CD4-positive, alpha-beta T cell (primary cell): ENCODE results near the gene NYNRIN. TPM values are rescaled to one million over a fixed set of nuclear protein-coding genes. Genes with fewer than 3 reads are reported as not detected.

ENCODE experiments used
- ATAC-seq: fragments of 200-7000 bp; cut with Tn5 transposase; one replicate; pipeline ENCODE4 v1.10.0; 2022; ENCODE audit warnings: mild to moderate bottlenecking; ENCODE audit not compliant: poor library complexity
- CTCF ChIA-PET: fragments of 350-600 bp; sonication (Branson Sonifier 250); formaldehyde crosslinking; loops from one replicate; lab custom pipeline; 2021; ENCODE audit warnings: antibody characterized with exemption, inconsistent platforms; lab: Charles Lee
- POLR2A ChIA-PET: fragments of 350-600 bp; sonication (Branson Sonifier 250); formaldehyde crosslinking; loops from one replicate; lab custom pipeline; 2021; ENCODE audit warnings: antibody characterized with exemption, inconsistent platforms; lab: Charles Lee
- DNase-seq, 14 experiments: peaks; one replicate each; pipeline ENCODE4 v3.0.0-alpha.2; 2013 to 2020; ENCODE audit warnings: mixed read lengths in 2 of 14
- H3K27ac ChIP-seq, 2 donors: one replicate each; pipeline versions ENCODE4 v1.5.1 to v1.7.0; 2013; ENCODE audit warnings: low read length in 2 of 2, low read depth in 1 of 2, mild to moderate bottlenecking in 1 of 2
- H3K27me3 ChIP-seq, 2 experiments: 1 replicate in 1 of 2; 2 replicates in 1 of 2; pipeline versions ENCODE4 v1.6.1 to v1.7.0; 2013; ENCODE audit warnings: low read length in 2 of 2, control low read depth in 1 of 2, mild to moderate bottlenecking in 1 of 2, moderate library complexity in 1 of 2; ENCODE audit not compliant: insufficient read depth in 2 of 2, control insufficient read depth in 1 of 2
- H3K36me3 ChIP-seq: one replicate; pipeline ENCODE4 v1.6.1; 2013; ENCODE audit warnings: low read length, control low read depth; ENCODE audit not compliant: insufficient read depth
- H3K4me1 ChIP-seq: one replicate; pipeline ENCODE4 v1.6.1; 2013; ENCODE audit warnings: low read length, control low read depth; ENCODE audit not compliant: insufficient read depth
- H3K4me3 ChIP-seq: one replicate; pipeline ENCODE4 v1.5.1; 2013; ENCODE audit warnings: mild to moderate bottlenecking, low read length, moderate library complexity
- H3K9me3 ChIP-seq, 2 experiments: 1 replicate in 1 of 2; 2 replicates in 1 of 2; pipeline versions ENCODE4 v1.6.1 to v1.7.0; 2013; ENCODE audit warnings: low read length in 2 of 2, mild to moderate bottlenecking in 2 of 2, control low read depth in 1 of 2, moderate library complexity in 1 of 2; ENCODE audit not compliant: control insufficient read depth in 1 of 2, insufficient read depth in 1 of 2
- H3K27ac Mint-ChIP-seq: one replicate; pipeline ENCODE4 v1.8.0; 2020; ENCODE audit warnings: mixed read lengths
- H3K27me3 Mint-ChIP-seq: one replicate; pipeline ENCODE4 v1.8.0; 2021; ENCODE audit warnings: mixed read lengths
- H3K36me3 Mint-ChIP-seq: one replicate; pipeline ENCODE4 v1.8.0; 2021; ENCODE audit warnings: low read depth, mixed read lengths
- H3K4me1 Mint-ChIP-seq: one replicate; pipeline ENCODE4 v1.8.0; 2021; ENCODE audit warnings: low read depth, mixed read lengths
- H3K4me3 Mint-ChIP-seq: one replicate; pipeline ENCODE4 v1.8.0; 2020; ENCODE audit warnings: mild to moderate bottlenecking, mixed read lengths
- H3K9me3 Mint-ChIP-seq: one replicate; pipeline ENCODE4 v1.8.0; 2020; ENCODE audit warnings: mixed read lengths
- intact Hi-C, 2 experiments: fragments of 100-400 bp; cut with DNase I in 1 of 2; cut with micrococcal nuclease in 1 of 2; formaldehyde crosslinking; loops; one replicate each; pipeline versions ENCODE4 v1.15.1 to v1.9.0; 2023 to 2025; cut with DNase I, micrococcal nuclease
- total RNA-seq, 174 experiments: library from RNA in 2 of 174; stranded (reverse) in 2 of 174; gene quantifications; one replicate each; pipeline ENCODE4 v1.2.3 and lab custom pipeline; 2021 to 2026
- TF ChIP-seq, protein P1 (sequence below): fragments of 200-600 bp; IDR thresholded peaks from one replicate; pipeline ENCODE4 v1.8.0; 2022; ENCODE audit warnings: antibody characterized with exemption, mild to moderate bottlenecking

NYNRIN gene
- total RNA-seq, 2 experiments from 2014 or later = 0.08 to 0.25 TPM

DNA sequence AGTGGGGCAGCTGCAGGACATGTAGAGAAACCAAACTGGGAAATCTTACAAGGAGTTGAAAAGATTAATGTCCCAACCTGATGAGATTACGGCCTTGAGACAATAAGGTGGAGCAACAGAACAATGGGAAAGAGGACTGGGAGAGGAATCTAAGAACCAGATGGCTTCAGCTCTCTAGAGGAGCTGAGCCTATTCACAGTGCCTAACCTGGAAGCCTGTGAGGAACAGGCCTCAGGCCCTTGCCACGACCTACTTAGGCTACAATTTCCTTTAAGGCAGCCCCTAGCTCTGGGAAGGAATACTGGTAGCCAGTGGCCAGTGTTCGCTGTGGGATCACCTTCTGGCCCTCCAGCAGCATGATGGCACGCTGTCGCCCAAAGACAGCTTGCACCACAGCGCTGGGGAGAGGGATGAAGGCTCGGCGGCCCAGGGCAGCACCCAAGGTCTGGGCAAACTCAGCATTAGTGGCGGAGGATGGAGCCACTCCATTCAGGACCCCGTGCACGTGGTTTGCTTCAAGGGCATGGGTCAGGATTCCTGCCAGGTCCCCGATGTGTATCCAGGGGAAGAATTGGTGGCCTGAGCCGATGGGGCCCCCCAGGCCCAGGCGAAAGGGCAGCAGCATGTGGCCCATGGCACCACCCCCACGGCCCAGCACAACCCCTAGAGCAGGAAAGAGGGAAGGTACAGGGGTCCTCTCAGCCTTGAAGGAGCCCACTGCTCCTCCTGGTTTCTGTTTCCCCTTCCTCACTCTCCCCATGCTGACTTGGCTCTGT, 41.2 kb downstream of the NYNRIN start:
- Mint-ChIP-seq H3K9me3 (no peaks in the 10 kb centered on the region), H3K27me3 (no peaks in the 10 kb centered on the region), H3K4me1 (peaks cover 77% of the 10 kb centered on the region), H3K4me3 (peak overlapping the region; percentile 82), H3K27ac (peak overlapping the region; percentile 26), H3K36me3 (peaks cover 77% of the 10 kb centered on the region)
- TF ChIP-seq, protein P1, sequence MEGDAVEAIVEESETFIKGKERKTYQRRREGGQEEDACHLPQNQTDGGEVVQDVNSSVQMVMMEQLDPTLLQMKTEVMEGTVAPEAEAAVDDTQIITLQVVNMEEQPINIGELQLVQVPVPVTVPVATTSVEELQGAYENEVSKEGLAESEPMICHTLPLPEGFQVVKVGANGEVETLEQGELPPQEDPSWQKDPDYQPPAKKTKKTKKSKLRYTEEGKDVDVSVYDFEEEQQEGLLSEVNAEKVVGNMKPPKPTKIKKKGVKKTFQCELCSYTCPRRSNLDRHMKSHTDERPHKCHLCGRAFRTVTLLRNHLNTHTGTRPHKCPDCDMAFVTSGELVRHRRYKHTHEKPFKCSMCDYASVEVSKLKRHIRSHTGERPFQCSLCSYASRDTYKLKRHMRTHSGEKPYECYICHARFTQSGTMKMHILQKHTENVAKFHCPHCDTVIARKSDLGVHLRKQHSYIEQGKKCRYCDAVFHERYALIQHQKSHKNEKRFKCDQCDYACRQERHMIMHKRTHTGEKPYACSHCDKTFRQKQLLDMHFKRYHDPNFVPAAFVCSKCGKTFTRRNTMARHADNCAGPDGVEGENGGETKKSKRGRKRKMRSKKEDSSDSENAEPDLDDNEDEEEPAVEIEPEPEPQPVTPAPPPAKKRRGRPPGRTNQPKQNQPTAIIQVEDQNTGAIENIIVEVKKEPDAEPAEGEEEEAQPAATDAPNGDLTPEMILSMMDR = no peak
- Histone ChIP-seq H3K36me3 (peaks cover 63% of the 10 kb centered on the region), H3K27me3 (no peaks in the 10 kb centered on the region), H3K4me1 (peaks cover 46% of the 10 kb centered on the region), H3K27ac (no peak overlapping the region), H3K4me3 (no peak overlapping the region), H3K9me3 (no peaks in the 10 kb centered on the region)
- DNase-seq = peak in 1 of 14 experiments; percentile 25
- intact Hi-C loops = loop anchor here in 1 of 2 experiments (5.0 to 10.0 kb wide), 4 partner anchors 208 to 1135 kb away; partner anchors contain the start of genes AP1G2, BCL2L2, DCAF11 and GMPR2
- CTCF ChIA-PET = interaction anchor here (1.1 kb wide), 1 partner anchor 107 kb away, joined by 3 read pairs; no protein-coding TSS in a partner anchor
- no peak for ATAC-seq
- POLR2A ChIA-PET = interaction anchor here (1.6 to 4.9 kb wide), 2 partner anchors 10 to 107 kb away, joined by 6 to 116 read pairs; partner anchors contain the start of genes CBLN3 and KHNYN

DNA sequence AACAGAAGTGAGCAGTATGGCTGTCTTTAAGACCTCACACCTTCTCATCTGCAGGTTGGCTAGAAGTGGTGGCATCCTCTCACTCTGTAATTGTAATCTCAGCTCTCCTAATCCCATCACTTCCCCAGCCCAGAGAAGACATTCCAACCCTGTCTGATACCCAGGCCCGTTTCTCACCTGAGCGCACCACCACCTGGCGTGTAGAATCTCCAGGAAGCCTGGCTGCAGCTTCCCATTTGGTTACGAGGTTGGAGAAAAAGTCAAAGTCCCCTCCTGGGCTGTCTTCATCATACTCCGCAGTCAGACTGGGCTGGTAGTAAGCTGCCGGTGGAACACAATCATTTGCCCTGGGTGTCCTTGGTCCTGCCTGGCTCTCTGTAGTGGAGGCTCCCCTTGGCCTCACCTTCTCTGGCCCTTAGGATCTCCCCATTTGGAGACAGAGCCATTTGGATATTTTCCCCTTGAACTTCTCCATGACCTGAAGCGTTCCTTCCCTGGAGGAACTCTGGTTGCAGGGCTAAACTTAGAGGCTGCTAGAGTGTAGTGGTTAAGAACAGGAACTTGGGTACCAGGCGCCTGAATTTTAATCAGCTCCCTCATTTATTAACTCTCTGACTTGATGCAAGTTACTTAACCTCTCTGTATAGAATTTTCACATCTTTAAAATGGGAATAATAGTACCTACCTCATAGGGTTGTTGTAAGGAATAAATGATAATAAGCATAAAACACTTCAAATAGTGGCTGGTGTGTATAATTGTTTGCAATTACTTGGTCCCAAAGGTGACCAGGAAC, 42.0 kb downstream of the NYNRIN start:
- DNase-seq (no peak), ATAC-seq (no peak)
- Histone ChIP-seq H3K36me3 (peaks cover 58% of the 10 kb centered on the region), H3K4me3 (no peak overlapping the region), H3K4me1 (peaks cover 46% of the 10 kb centered on the region), H3K27ac (peak overlapping the region in 1 of 2 donors; percentile 99), H3K9me3 (no peaks in the 10 kb centered on the region), H3K27me3 (no peaks in the 10 kb centered on the region)
- intact Hi-C loops = loop anchor here in 1 of 2 experiments (5.0 to 10.0 kb wide), 3 partner anchors 209 to 1136 kb away; partner anchors contain the start of genes AP1G2, BCL2L2, GMPR2 and NEDD8
- H3K4me1 Mint-ChIP-seq = peaks cover 69% of the 10 kb centered on the region
- H3K4me3 Mint-ChIP-seq = peak overlapping the region; percentile 88
- CTCF ChIA-PET = interaction anchor here (1.3 to 2.3 kb wide), 3 partner anchors 9 to 199 kb away, joined by 4 to 21 read pairs (median 6); partner anchors contain the start of genes CBLN3, KHNYN and TINF2
- H3K36me3 Mint-ChIP-seq = peaks cover 70% of the 10 kb centered on the region
- POLR2A ChIA-PET = interaction anchor here (1.6 to 4.9 kb wide), 4 partner anchors 10 to 1119 kb away, joined by 5 to 116 read pairs (median 16); partner anchors contain the start of genes ADCY4, CBLN3, KHNYN and PABPN1
- no peaks in the 10 kb centered on the region for H3K27me3 Mint-ChIP-seq
- no peaks in the 10 kb centered on the region for H3K9me3 Mint-ChIP-seq
- peak overlapping the region; percentile 90 for H3K27ac Mint-ChIP-seq
- TF ChIP-seq, protein P1 = no peak

DNA sequence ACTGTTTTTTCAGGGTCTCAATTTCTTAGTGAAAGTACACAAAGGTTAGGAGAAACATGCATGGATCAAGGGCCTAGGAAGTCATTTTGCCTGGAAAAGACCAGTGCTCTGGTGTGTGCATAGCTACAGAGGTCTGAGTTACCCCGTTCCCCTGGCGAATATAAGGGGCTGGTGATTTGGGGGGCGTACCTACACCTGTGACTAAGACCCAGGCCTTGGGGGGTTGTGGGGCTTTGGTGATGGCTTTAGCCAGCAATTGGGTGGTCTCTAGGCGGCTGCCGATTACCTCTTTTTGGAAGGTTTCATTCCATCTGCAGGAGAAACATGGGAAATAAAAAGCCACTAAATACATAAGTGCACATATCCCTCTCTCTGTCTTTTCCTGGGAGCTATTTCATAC, 42.7 kb downstream of the NYNRIN start:
- TF ChIP-seq, protein P1 = no peak
- Histone ChIP-seq H3K4me1 (peaks cover 42% of the 10 kb centered on the region), H3K9me3 (no peaks in the 10 kb centered on the region), H3K27me3 (no peaks in the 10 kb centered on the region), H3K36me3 (peaks cover 51% of the 10 kb centered on the region), H3K27ac (peak overlapping the region; percentile 93 to 99), H3K4me3 (peak overlapping the region; percentile 88)
- POLR2A ChIA-PET = interaction anchor here (0.6 to 4.9 kb wide), 11 partner anchors 11 to 1120 kb away, joined by 3 to 116 read pairs (median 5); partner anchors contain the start of genes ADCY4, CBLN3, CHMP4A and CIDEB
- peak overlapping the region; percentile 88 for H3K4me3 Mint-ChIP-seq
- H3K27ac Mint-ChIP-seq = peak overlapping the region; percentile 90
- intact Hi-C loops = loop anchor here in 1 of 2 experiments (5.0 to 10.0 kb wide), 3 partner anchors 209 to 1137 kb away; partner anchors contain the start of genes AP1G2, BCL2L2, GMPR2 and NEDD8
- H3K36me3 Mint-ChIP-seq = peaks cover 64% of the 10 kb centered on the region
- no peaks in the 10 kb centered on the region for H3K9me3 Mint-ChIP-seq
- CTCF ChIA-PET = interaction anchor here (0.8 to 2.3 kb wide), 6 partner anchors 8 to 200 kb away, joined by 3 to 21 read pairs (median 5); partner anchors contain the start of genes CBLN3, KHNYN and TINF2
- no peaks in the 10 kb centered on the region for H3K27me3 Mint-ChIP-seq
- DNase-seq (no peak), ATAC-seq (no peak)
- H3K4me1 Mint-ChIP-seq = peaks cover 63% of the 10 kb centered on the region
